AG04450 (cell line): ENCODE data around the gene SBSN. TPM values are rescaled to one million over a fixed set of nuclear protein-coding genes. Genes with fewer than 3 reads are reported as not detected.

Experiments
- CTCF ChIA-PET: fragments of 300-600, 350-600 bp; formaldehyde crosslinking; extraction: SDS; loops from one replicate; lab custom pipeline; 2022; ENCODE audit warnings: antibody characterized with exemption, inconsistent platforms; lab: Charles Lee
- POLR2A ChIA-PET: fragments of 350-600 bp; formaldehyde crosslinking; extraction: SDS; loops from one replicate; lab custom pipeline; 2021; ENCODE audit warnings: antibody characterized with exemption, inconsistent platforms; lab: Yijun Ruan, JAX
- DNase-seq: peaks from one replicate; pipeline ENCODE4 v3.0.0-alpha.2; 2011; ENCODE audit warnings: low read depth, low spot score
- H3K27ac ChIP-seq: one replicate; pipeline ENCODE4 v1.5.1; 2012; ENCODE audit warnings: low read depth, low read length, control low read depth
- H3K27me3 ChIP-seq: one replicate; pipeline ENCODE4 v1.6.0; 2012; ENCODE audit warnings: low read length; ENCODE audit not compliant: control insufficient read depth, insufficient read depth
- H3K4me3 ChIP-seq: 2 replicates; pipeline ENCODE4 v1.5.1; 2011; ENCODE audit warnings: mild to moderate bottlenecking, low read depth, low read length, control low read depth
- H3K9me3 ChIP-seq: 2 replicates; pipeline ENCODE4 v1.5.1; 2012; ENCODE audit warnings: low read length; ENCODE audit not compliant: control insufficient read depth, insufficient read depth
- polyA plus RNA-seq: library from polyadenylated mRNA; depleted of rRNA; stranded (reverse); fragments of >200 nt; gene quantifications from 2 replicates; pipeline ENCODE4 v1.2.3, GENCODE V29; 2011
- TF ChIP-seq, protein P1 (sequence below): IDR thresholded peaks from 2 replicates; pipeline ENCODE4 v1.5.1; 2011; ENCODE audit warnings: low read depth, low read length, control low read depth, inconsistent platforms

Gene SBSN
- polyA plus RNA-seq, 1 experiment, result 1.8 TPM

DNA sequence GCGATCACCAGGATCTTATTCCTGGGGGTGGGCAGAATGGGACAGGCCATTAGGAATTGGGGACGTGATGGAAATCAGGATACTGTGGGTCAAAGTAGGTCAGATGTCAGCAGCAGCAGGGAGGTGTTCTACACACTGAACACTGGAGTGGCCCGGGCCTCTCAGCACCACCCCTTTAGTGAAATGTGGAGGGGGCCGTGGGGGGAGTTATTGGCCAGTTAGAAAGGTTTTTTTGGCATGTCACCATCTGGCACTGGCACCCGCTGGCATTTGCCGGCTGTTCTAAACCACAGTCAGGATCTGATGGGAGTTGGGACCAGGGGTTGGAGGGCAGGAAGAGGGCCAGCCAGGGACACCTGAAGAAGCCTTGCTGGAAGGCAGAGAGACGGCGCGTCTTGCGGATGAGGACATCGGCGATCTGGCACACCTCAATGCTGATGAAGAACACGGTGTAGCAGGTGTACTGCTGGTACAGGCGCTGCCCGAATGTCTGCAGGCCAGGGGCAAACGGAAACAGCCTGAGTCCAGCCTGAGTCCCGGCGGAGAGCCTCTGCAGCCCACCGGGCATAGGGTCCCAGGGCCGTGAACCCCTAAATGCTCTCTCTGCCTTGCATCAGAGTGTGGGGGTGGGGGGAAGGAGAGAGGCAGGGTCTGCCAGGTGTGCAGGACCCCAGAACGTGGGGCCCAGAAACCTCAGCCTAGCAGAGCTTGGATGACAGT, 23.1 kb upstream of the SBSN start:
- peaks cover 4% of the 10 kb centered on the region for H3K27me3 ChIP-seq
- no peak overlapping the region for H3K27ac ChIP-seq
- H3K4me3 ChIP-seq, result no peak overlapping the region
- no peaks in the 10 kb centered on the region for H3K9me3 ChIP-seq
- no peak for DNase-seq
- CTCF ChIA-PET, result no interaction called here
- POLR2A ChIA-PET, result no interaction called here
- TF ChIP-seq, protein P1, sequence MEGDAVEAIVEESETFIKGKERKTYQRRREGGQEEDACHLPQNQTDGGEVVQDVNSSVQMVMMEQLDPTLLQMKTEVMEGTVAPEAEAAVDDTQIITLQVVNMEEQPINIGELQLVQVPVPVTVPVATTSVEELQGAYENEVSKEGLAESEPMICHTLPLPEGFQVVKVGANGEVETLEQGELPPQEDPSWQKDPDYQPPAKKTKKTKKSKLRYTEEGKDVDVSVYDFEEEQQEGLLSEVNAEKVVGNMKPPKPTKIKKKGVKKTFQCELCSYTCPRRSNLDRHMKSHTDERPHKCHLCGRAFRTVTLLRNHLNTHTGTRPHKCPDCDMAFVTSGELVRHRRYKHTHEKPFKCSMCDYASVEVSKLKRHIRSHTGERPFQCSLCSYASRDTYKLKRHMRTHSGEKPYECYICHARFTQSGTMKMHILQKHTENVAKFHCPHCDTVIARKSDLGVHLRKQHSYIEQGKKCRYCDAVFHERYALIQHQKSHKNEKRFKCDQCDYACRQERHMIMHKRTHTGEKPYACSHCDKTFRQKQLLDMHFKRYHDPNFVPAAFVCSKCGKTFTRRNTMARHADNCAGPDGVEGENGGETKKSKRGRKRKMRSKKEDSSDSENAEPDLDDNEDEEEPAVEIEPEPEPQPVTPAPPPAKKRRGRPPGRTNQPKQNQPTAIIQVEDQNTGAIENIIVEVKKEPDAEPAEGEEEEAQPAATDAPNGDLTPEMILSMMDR, result no peak

DNA sequence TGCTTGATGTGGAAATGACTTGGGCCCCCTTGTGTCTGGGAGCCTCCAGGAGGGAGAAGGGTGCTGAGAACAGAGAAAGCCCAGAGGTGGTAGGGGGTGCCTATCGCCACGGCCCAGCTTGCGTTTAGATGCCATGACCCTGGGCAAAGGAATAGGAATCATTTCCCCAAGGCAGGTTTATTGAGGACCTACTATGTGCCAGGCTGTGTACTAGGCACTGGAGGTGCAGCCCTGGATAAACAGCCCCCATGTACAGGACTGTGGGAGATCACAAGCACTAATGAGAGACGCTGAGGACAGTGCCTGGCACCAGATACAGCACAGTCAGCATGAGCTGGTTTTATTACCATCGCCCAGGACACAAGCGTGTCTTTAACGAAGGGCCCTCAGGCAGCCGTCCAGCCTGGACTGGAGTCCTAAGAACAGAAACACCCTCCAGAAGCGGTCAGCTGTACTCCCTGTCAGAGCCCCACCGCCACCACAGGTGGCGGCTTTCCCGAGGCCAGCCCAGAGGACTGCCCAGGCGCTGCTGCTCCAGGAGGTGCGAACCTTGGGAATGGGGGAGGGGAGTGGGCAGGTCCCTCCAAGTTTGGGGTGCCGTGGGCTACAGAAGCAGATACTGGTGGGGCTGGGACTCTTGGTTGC, 21.9 kb upstream of the SBSN start:
- Histone ChIP-seq H3K27me3 (peaks cover 1% of the 10 kb centered on the region), H3K4me3 (no peak overlapping the region), H3K27ac (no peak overlapping the region), H3K9me3 (peaks cover 2% of the 10 kb centered on the region; the same call in 1 of the 2 replicates)
- TF ChIP-seq, protein P1, result no peak
- ChIA-PET POLR2A (no interaction called here), CTCF (interaction anchor here (0.6 to 1.5 kb wide), 7 partner anchors 13 to 198 kb away, joined by 3 to 6 read pairs (median 3); partner anchors contain the start of genes ATP4A and LIN37)
- DNase-seq, result no peak

DNA sequence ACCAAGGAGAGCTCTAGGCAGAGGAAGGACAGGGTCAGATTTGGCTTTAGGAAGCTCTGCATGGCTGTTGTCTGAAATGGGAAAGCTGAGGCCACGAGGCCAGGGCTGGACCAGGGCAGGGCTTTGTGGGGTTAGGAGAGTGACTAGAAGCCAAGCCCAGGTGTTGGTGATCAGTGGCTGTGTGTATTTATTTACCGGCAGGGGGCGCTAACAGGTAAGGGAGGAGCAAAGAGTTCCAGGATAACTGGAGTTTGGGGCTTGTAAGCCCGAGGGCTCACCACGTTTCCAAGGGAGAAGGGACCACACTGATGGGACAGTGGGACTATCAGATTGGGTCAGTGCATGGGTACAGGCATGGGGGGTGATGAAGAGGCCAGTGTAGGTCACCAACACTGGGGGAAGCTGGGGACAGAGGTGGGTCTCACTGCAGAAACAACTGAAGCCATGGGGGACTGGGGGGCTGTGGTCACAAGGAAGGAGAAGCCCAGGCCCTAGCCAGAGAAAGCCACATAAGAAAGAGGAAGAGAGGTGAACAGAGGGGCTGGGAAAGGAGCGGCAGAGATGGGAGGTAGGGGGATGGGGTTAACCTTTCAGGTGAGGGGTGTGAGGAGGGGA, 21.2 kb upstream of the SBSN start:
- no peaks in the 10 kb centered on the region for H3K27me3 ChIP-seq
- TF ChIP-seq, protein P1, result peak; percentile 76
- no peak overlapping the region for H3K4me3 ChIP-seq
- POLR2A ChIA-PET, result no interaction called here
- H3K9me3 ChIP-seq, result peaks cover 3% of the 10 kb centered on the region; the same call in 1 of the 2 replicates
- DNase-seq, result no peak
- H3K27ac ChIP-seq, result no peak overlapping the region
- CTCF ChIA-PET, result interaction anchor here (0.5 to 1.6 kb wide), 14 partner anchors 9 to 1061 kb away, joined by 3 to 8 read pairs (median 4); partner anchors contain the start of gene ATP4A

DNA sequence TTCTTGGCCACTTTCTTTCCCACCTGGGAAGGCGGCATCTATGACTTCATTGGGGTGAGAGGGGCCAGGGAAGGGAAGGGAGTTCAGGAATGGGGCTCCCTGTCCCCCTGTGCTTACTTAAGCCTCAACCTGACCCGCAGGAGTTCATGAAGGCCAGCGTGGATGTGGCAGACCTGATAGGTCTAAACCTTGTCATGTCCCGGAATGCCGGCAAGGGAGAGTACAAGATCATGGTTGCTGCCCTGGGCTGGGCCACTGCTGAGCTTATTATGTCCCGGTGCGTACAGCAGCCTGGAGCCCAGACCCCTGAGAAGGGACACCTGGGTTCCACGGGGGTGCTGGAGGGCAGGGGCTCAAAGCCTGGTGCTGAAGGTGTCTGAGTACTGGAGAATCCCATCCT, 18.4 kb upstream of the SBSN start:
- H3K27me3 ChIP-seq, result no peaks in the 10 kb centered on the region
- DNase-seq, result no peak
- no peak overlapping the region for H3K27ac ChIP-seq
- peak overlapping the region; percentile 88 for H3K4me3 ChIP-seq
- POLR2A ChIA-PET, result interaction anchor here (0.6 kb wide), 1 partner anchor 166 kb away, joined by 3 read pairs; no protein-coding TSS in a partner anchor
- CTCF ChIA-PET, result interaction anchor here (2.0 kb wide), 1 partner anchor 10 kb away, joined by 4 read pairs; no protein-coding TSS in a partner anchor
- TF ChIP-seq, protein P1, result no peak
- peaks cover 3% of the 10 kb centered on the region; the same call in 1 of the 2 replicates for H3K9me3 ChIP-seq
